Urothelium cell line (cell line): ENCODE results near the gene CTSA.
"Not testable (repeated sequence)": the region's sequence is repeated elsewhere in the genome, so short reads cannot be mapped to it uniquely, and the experiment has no call there.

Experiments
- DNase-seq: peaks from one replicate; pipeline ENCODE4 v3.0.0; 2011; ENCODE audit warnings: low spot score, mixed read lengths
- FAIRE-seq: peaks from 2 replicates; lab custom pipeline; 2011; peaks lifted over from hg19 to GRCh38; lab: Jason Lieb, UNC

CTSA gene

GRCh38 chr20:45911486-45912343 lies 20.6 kb downstream of the CTSA start, which contains the start of gene PLTP:
Gene PLTP (minus strand): TSS chr20:45912155. CDS start chr20:45911452, 703 bp downstream.
- no peak for DNase-seq

DNA sequence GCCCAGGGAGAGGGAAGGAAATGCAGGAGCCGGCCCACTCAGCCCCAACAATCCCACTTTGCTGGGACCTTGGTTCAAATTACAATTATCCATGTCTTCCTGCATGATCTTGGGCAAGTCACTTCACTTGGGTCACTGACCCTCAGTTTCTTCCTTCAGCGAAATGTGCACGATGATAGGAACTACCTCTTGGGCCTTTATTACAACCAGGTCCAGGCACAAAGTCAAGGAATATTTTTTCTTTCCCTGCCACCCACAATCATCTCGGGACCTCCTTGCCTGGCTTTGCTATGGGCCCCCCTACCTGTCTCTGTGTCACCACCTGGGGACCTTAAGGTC lies 21.2 kb downstream of the CTSA start:
- DNase-seq: no peak
- FAIRE-seq: no peak

More at GRCh38 chr20:45911486-45912343, 20.6 kb downstream of the CTSA start, which contains the start of gene PLTP:
- FAIRE-seq: no peak

DNA sequence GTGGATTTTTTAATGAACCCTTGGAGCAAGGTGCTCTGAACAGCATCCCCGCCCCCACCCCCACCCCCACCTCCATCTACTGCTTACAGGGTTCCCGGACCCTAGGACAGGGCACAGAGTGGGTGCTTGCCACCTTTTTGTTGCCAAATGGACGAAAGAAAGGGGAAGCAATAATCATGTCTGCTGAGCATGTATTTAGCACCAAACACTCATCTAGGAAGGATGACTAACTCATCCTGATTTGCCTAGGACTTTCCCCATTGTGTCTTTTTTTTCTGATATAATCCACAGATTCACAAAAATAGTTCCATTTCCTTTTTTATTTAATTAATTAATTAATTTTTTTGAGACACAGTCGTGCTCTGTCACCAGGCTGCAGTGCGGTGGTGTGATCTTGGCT lies 22.0 kb downstream of the CTSA start:
- FAIRE-seq (no peak), DNase-seq (no peak)

- FAIRE-seq: no peak
These were observed 26.6 kb downstream of the CTSA start for GRCh38 chr20:45917790-45918141.

DNA sequence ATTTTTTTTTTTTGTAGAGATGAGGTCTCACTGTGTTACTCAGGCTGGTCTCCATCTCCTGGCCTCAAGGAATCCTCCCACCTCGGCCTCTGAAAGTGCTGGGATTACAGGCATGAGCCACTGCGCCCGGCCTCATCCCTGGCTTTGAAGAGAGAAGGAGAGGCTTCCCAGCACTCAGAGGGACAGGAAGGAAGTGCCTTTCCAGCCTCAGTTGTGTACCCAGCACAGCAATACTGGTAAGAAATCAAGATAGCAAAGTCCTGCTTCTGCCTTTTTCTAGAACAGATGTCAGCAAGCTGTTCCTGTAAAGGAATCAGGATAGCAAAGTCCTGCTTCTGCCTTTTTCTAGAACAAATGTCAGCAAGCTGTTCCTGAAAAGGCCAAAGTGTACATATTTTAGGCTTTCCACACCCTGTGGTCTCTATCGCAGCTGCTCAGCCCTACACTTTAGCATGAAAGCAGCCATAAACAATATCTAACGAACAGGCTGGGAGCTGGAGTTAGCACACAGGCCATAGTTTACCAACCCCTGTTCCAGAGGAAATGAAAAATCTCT lies 27.1 kb downstream of the CTSA start:
- DNase-seq: no peak
- FAIRE-seq: no peak

More at GRCh38 chr20:45917790-45918141, 26.6 kb downstream of the CTSA start:
- no peak for DNase-seq

DNA sequence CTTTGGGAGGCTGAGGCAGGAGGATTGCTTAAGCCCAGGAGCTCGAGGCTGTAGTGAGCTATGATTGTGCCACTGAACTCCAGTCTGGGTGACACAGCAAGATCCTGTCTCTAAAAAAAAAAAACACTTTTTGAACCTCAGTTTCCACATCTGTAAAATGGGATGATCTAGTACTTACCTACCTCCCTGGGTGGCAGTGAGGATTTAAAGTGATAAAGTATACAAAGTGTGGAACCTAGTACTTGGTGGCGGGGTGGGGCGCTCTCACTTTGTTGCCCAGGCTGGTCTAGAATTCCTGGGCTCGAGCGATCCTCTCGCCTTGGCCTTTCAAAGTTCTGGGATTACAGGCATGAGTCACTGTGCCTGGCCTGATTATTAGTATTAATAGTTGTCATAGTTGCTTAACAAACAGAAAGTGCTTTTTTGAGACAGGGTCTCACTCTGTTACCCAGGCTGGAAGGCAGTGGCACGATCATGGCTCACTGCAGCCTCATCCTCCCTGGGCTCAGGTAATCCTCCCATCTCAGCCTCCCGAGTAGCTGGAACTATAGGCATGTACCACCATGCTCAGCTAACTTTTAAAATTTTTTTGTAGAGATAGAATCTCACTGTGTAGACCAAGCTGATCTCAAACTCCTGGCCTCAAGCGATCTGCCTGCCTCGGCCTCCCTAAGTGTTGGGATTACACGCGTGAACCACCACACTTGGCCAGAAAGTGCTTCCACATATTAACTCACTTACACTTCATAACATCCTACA lies 27.8 kb downstream of the CTSA start:
- no peak for FAIRE-seq

DNA sequence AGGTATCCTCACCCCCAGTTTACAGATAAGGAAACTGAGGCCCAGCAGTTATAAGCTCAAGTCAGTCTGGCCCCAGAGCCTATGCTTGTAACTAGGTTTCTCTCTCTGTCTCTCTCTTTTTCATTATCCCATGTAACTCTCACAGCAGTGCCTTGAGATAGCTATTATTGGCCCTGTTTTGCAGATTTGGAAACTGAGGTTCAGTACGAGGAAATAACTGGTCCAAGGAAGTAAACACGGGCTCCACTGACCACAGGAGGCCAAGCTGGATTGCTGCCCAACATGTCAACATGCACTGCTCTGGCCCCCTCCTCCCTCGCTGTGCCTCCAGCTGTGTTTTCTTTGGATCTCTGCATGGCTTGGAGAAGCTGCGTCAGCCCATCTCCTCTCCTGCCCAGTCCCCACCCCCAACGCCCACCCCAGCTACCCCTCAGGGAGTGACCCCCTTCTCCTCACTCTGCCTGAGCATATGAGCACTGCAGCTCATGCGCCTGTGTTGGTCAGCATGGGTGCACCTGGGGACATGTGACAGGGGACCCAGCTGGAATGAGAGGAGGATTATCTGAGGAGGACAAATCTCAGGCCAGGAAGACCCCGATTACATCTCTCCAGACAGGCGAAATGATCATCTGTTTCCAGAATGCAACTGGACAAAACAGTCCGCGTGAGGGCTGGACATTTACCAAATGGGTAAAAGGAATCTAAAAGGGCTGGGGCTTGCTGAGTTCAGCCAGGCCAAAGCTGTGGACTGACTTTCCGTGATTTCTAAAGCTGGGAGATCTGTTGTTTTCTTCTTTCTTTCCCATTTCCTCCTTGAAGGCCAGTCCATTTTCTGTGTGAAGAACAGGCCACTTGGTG lies 28.6 kb downstream of the CTSA start:
- DNase-seq (no peak), FAIRE-seq (no peak)

More for the DNA sequence above, 27.8 kb downstream of the CTSA start:
- no peak for DNase-seq

- FAIRE-seq (no peak), DNase-seq (no peak)
These were observed 29.6 kb downstream of the CTSA start for GRCh38 chr20:45920462-45921336.

DNA sequence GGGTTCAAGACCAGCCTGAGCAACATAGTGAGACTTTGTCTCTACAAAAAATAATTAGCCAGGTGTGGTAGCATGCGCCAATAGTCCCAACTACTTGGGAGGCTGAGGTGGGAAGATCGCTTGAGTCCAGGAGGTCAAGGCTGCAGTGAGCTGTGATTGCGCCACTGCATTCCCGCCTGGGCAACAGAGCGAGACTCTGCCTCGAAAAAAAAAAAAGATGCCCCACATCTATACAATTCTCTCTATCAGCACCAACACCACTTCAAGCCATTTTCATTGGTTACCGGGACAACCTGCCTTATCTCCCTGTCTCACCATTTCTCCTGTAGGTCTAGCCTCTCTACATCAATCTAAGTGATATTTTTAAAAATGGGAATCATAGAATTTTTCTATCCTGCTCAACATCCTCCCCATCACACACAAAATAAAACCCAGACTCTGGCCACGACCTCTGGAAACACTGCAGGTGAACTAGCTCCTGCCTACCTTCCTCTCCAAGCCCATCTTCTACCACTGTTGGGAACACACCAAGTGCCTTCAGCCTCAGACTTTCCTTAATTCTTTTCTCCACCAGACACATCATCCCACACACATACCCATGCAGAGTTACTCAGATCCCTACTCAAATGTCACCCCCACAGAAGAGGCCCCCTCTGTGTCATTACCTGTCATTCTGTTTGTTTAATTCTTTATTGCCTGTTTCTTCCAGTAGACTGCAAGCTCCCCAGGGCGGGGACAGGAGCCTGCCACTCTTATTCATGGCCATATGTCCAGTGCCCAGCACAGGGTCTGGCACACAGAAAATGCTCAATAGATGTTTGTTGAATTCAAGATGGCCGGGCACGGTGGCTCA lies 30.4 kb downstream of the CTSA start:
- no peak for FAIRE-seq

DNA sequence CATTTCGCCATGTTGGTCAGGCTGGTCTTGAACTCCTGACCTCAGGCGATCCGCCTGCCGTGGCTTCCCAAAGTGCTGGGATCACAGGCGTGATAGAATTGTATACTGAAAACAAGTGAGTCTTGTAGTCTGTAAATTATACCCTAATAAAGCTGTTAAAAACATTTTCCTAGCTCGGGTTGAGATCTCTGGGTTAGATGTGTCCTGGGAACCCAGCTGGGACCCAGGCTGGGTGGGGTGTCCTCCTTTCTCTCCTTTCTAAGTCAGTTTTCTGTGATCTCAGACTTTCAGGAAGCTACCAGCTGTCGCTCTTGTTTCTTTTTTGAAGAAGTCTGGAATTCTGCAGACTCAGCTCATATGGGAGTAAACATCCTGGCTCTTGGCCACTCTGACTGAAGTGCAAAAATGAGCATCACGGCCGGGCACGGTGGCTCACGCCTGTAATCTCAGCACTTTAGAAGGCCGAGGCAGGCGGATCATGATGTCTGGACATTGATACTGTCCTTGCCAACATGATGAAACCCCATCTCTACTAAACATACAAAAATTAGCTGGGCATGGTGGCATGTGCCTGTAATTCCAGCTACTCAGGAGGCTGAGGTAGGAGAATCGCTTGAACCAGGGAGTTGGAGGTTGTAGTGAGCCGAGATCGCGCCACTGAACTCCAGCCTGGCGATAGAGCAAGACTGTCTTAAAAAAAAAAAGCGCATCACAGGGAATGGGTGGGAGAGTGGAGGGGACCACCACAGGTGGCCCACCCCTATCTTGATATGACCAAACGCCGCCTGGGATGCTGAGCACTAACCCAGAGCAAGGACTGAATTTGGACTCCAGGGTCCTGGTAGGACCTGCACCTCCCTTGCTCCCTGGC lies 33.5 kb downstream of the CTSA start:
- DNase-seq (no peak), FAIRE-seq (no peak)

More for the DNA sequence above, 30.4 kb downstream of the CTSA start:
- DNase-seq: no peak

DNA sequence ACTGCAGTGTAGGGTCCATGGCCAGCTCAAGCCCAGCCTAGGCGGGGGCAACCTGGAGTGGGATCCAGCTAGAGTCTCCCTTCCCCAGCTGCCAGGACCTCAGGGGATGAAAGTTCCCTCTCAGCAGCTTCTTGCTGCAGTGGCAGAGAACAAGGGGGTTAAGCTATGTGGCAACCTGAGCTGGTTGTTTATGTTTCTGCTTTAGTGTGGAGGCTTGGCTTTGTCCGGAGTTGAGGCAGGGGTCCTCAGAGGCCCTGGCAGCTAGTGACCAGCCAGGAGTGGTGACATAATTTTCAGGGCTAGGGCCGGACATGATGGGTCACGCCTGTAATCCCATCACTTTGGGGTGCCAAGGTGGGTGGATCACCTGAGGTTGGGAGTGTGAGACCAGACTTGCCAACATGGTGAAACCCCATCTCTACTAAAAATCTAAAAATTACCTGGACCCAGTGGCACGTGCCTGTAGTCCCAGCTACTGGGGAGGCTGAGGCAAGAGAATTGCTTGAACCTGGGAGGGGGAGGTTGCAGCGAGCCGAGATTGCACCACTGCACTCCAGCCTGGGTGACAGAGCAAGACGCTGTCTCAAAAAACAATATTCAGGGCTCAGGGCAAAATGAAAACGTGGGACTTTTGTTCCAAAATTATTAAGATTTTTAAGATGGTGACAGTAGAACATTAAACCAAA lies 34.8 kb downstream of the CTSA start:
- no peak for FAIRE-seq

DNA sequence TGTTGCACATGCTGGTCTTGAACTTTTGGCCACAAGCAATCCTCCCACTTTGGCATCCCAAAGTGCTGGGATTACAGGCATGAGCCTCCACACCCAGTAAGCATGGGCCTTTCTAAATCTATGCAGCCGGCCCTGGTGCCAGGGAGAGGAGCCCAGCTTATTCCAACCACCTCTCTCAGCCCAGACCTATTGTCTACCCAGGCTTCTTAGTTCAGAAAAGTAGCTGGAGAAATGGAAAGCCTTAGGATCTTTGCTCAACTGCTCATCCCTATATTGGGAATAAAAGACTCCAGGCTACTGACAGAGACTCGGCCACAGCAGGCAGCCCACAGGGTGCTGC lies 35.6 kb downstream of the CTSA start:
- no peak for FAIRE-seq

More for the DNA sequence above, 34.8 kb downstream of the CTSA start:
- no peak for DNase-seq

GRCh38 chr20:45927071-45927878 lies 36.1 kb downstream of the CTSA start:
- FAIRE-seq (no peak), DNase-seq (no peak)

More for the DNA sequence above, 35.6 kb downstream of the CTSA start:
- no peak for DNase-seq

- FAIRE-seq, DNase-seq: not testable (repeated sequence)
These were observed 40.5 kb downstream of the CTSA start for GRCh38 chr20:45931680-45932079.

GRCh38 chr20:45933266-45934045 lies 42.3 kb downstream of the CTSA start:
- FAIRE-seq: no peak

More at GRCh38 chr20:45933266-45934045, 42.3 kb downstream of the CTSA start:
- DNase-seq: peak; percentile 91
